GM12878 (cell line): Measurements from ENCODE around the gene SMG6. TPM values are rescaled to one million over a fixed set of nuclear protein-coding genes. Genes with fewer than 3 reads are reported as not detected.

Source experiments
- BCL11A ChIP-seq: IDR thresholded peaks from 2 replicates; pipeline ENCODE4 v1.6.1; 2011; ENCODE audit warnings: low read depth, low read length
- CBFB ChIP-seq: IDR thresholded peaks from 2 replicates; pipeline ENCODE4 v1.6.1; 2016; ENCODE audit warnings: antibody characterized with exemption, low read depth
- CREM ChIP-seq: IDR thresholded peaks from 2 replicates; pipeline ENCODE4 v1.6.1; 2014; ENCODE audit warnings: antibody characterized with exemption, low read depth
- GABPA ChIP-seq: IDR thresholded peaks from 2 replicates; pipeline ENCODE4 v1.6.1; 2014; ENCODE audit warnings: antibody characterized with exemption, low read depth, mild to moderate bottlenecking, inconsistent platforms
- HDGF ChIP-seq: fragments of 450-650 bp; IDR thresholded peaks from 2 replicates; pipeline ENCODE4 v1.6.1; 2016; ENCODE audit warnings: antibody characterized with exemption
- KDM1A ChIP-seq: fragments of 200-600 bp; sonication (generic); IDR thresholded peaks from 2 replicates; pipeline ENCODE4 v1.6.1; 2016; ENCODE audit warnings: borderline replicate concordance
- MYB ChIP-seq: fragments of 150-350 bp; IDR thresholded peaks from 2 replicates; pipeline ENCODE4 v1.6.1; 2014; ENCODE audit warnings: mild to moderate bottlenecking, low read depth, low read length, borderline replicate concordance
- NFIC ChIP-seq: IDR thresholded peaks from 2 replicates; pipeline ENCODE4 v1.6.1; 2012; ENCODE audit warnings: low read depth, mild to moderate bottlenecking, inconsistent platforms, low read length, moderate library complexity
- NFYA ChIP-seq: IDR thresholded peaks from 2 replicates; pipeline ENCODE4 v1.6.1; 2011; ENCODE audit warnings: low read depth, mild to moderate bottlenecking, low read length, improper control_type of control experiment, borderline replicate concordance
- POU2F2 ChIP-seq: IDR thresholded peaks from 3 replicates; pipeline ENCODE4 v1.6.1; 2011; ENCODE audit warnings: low read depth, mild to moderate bottlenecking, low read length, borderline replicate concordance
- RAD21 ChIP-seq: IDR thresholded peaks from 2 replicates; pipeline ENCODE4 v1.6.1; 2011; ENCODE audit warnings: mild to moderate bottlenecking, low read depth, low read length, moderate library complexity; ENCODE audit not compliant: insufficient read depth
- STAT3 ChIP-seq: IDR thresholded peaks from 2 replicates; pipeline ENCODE4 v1.6.1; 2011; ENCODE audit warnings: low read depth, low read length, improper control_type of control experiment
- ZBTB40 ChIP-seq: fragments of 450-650 bp; IDR thresholded peaks from 2 replicates; pipeline ENCODE4 v1.6.1; 2016; ENCODE audit warnings: mild to moderate bottlenecking, moderate library complexity, borderline replicate concordance
- ZNF24 ChIP-seq: fragments of 450-650 bp; IDR thresholded peaks from 2 replicates; pipeline ENCODE4 v1.6.1; 2017; ENCODE audit warnings: antibody characterized with exemption, mild to moderate bottlenecking
- ZZZ3 ChIP-seq: IDR thresholded peaks from 2 replicates; pipeline ENCODE4 v1.6.1; 2011; ENCODE audit warnings: low read depth; ENCODE audit not compliant: control insufficient read depth, insufficient read length
- polyA plus RNA-seq, 11 experiments: library from polyadenylated mRNA; depleted of rRNA in 4 of 11; unstranded in 6 of 11; stranded (reverse) in 5 of 11; fragments of >200 nt; fragmentation: Nextera tagmentation in 4 of 11; fragmentation: Illumina TruSeq in 1 of 11; extraction: Ambion mirVana in 4 of 11; extraction: Trizol in 1 of 11; gene quantifications; 1 replicate in 1 of 11; 2 replicates in 10 of 11; pipeline versions ENCODE4 v1.2.1 to v1.2.3, GENCODE V29; 2011 to 2016; ENCODE audit warnings: inconsistent platforms in 2 of 11, missing spikeins in 2 of 11, low read depth in 1 of 11
- total RNA-seq, 4 experiments: library from RNA; depleted of rRNA in 3 of 4; stranded (reverse); fragments of >200 nt in 3 of 4; fragmentation: Illumina TruSeq in 1 of 4; extraction: Trizol in 1 of 4; gene quantifications; 2 replicates each; pipeline versions ENCODE4 v1.2.1 to v1.2.3, GENCODE V29; 2013 to 2021
- TF ChIP-seq, protein P1 (sequence below): fragments of 450-650 bp; IDR thresholded peaks from 2 replicates; pipeline ENCODE4 v1.6.1; 2016; ENCODE audit warnings: mild to moderate bottlenecking
- TF ChIP-seq, protein P2 (sequence below): fragments of 450-650 bp; conservative IDR thresholded peaks from 2 replicates; pipeline ENCODE4 v1.6.1; 2017; ENCODE audit warnings: mild to moderate bottlenecking, moderate library complexity
- TF ChIP-seq, protein P3 (sequence below): fragments of 450-650 bp; formaldehyde crosslinking; IDR thresholded peaks from 2 replicates; pipeline ENCODE4 v1.4.0; 2022; ENCODE audit warnings: mild to moderate bottlenecking, moderate library complexity

SMG6 gene
- total and polyA plus RNA-seq, 10 of the 15 experiments (the other 5 are each of a cell fraction or from before 2014, with no cell fraction given): 0.58 to 28.7 (median 15.7) TPM

DNA sequence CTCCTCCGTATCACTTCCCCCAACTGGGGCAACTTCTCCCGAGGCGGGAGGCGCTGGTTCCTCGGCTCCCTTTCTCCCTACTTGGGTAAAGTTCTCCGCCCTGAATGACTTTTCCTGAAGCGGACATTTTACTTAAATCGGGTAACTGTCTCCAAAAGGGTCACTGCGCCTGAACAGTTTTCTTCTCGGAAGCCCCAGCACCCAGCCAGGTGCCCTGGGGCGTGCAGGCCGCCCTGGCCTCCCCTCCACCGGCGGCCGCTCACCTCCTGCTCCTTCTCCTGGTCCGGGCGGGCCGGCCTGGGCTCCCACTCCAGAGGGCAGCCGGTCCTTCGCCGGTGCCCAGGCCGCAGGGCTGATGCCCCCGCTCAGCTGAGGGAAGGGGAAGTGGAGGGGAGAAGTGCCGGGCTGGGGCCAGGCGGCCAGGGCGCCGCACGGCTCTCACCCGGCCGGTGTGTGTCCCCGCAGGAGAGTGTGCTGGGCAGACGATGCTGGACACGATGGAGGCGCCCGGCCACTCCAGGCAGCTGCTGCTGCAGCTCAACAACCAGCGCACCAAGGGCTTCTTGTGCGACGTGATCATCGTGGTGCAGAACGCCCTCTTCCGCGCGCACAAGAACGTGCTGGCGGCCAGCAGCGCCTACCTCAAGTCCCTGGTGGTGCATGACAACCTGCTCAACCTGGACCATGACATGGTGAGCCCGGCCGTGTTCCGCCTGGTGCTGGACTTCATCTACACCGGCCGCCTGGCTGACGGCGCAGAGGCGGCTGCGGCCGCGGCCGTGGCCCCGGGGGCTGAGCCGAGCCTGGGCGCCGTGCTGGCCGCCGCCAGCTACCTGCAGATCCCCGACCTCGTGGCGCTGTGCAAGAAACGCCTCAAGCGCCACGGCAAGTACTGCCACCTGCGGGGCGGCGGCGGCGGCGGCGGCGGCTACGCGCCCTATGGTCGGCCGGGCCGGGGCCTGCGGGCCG, 247.1 kb downstream of the SMG6 start (continued):
- TF ChIP-seq, protein P1, sequence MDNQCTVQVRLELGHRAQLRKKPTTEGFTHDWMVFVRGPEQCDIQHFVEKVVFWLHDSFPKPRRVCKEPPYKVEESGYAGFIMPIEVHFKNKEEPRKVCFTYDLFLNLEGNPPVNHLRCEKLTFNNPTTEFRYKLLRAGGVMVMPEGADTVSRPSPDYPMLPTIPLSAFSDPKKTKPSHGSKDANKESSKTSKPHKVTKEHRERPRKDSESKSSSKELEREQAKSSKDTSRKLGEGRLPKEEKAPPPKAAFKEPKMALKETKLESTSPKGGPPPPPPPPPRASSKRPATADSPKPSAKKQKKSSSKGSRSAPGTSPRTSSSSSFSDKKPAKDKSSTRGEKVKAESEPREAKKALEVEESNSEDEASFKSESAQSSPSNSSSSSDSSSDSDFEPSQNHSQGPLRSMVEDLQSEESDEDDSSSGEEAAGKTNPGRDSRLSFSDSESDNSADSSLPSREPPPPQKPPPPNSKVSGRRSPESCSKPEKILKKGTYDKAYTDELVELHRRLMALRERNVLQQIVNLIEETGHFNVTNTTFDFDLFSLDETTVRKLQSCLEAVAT: peak; percentile 72
- TF ChIP-seq ZZZ3 (no peak), MYB (no peak), NFYA (no peak), CREM (0 out of 2 replicates have a peak, but pooled peaks have one; percentile 4), STAT3 (no peak), BCL11A (no peak), KDM1A (no peak), ZBTB40 (no peak), HDGF (peak; percentile 76; the same call in 1 of the 2 replicates), GABPA (no peak), ZNF24 (0 out of 2 replicates have a peak, but pooled peaks have one; percentile 23), CBFB (no peak), RAD21 (no peak), NFIC (no peak), POU2F2 (0 out of 3 replicates have a peak, but pooled peaks have one; percentile 1)
- TF ChIP-seq, protein P2, sequence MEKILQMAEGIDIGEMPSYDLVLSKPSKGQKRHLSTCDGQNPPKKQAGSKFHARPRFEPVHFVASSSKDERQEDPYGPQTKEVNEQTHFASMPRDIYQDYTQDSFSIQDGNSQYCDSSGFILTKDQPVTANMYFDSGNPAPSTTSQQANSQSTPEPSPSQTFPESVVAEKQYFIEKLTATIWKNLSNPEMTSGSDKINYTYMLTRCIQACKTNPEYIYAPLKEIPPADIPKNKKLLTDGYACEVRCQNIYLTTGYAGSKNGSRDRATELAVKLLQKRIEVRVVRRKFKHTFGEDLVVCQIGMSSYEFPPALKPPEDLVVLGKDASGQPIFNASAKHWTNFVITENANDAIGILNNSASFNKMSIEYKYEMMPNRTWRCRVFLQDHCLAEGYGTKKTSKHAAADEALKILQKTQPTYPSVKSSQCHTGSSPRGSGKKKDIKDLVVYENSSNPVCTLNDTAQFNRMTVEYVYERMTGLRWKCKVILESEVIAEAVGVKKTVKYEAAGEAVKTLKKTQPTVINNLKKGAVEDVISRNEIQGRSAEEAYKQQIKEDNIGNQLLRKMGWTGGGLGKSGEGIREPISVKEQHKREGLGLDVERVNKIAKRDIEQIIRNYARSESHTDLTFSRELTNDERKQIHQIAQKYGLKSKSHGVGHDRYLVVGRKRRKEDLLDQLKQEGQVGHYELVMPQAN: no peak; the same call in 1 of the 2 replicates
- TF ChIP-seq, protein P3, sequence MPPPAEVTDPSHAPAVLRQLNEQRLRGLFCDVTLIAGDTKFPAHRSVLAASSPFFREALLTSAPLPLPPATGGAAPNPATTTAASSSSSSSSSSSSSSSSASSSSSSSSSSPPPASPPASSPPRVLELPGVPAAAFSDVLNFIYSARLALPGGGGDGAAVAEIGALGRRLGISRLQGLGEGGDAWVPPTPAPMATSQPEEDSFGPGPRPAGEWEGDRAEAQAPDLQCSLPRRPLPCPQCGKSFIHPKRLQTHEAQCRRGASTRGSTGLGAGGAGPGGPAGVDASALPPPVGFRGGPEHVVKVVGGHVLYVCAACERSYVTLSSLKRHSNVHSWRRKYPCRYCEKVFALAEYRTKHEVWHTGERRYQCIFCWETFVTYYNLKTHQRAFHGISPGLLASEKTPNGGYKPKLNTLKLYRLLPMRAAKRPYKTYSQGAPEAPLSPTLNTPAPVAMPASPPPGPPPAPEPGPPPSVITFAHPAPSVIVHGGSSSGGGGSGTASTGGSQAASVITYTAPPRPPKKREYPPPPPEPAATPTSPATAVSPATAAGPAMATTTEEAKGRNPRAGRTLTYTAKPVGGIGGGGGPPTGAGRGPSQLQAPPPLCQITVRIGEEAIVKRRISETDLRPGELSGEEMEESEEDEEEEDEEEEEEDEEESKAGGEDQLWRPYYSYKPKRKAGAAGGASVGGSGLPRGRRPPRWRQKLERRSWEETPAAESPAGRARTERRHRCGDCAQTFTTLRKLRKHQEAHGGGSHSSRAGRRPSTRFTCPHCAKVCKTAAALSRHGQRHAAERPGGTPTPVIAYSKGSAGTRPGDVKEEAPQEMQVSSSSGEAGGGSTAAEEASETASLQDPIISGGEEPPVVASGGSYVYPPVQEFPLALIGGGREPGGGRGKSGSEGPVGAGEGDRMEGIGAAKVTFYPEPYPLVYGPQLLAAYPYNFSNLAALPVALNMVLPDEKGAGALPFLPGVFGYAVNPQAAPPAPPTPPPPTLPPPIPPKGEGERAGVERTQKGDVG: no peak
